ENCODE results near the gene PRKCE. TPM values are rescaled to one million over a fixed set of nuclear protein-coding genes. Genes with fewer than 3 reads are reported as not detected.
"Not testable (repeated sequence)": the region's sequence is repeated elsewhere in the genome, so short reads cannot be mapped to it uniquely, and the experiment has no call there.

Gene PRKCE
- total RNA-seq, 2 experiments from 2014 or later = 15.4 to 16.2 TPM

GRCh38 chr2:45708501-45708900 lies 57.0 kb downstream of the PRKCE start:
- POLR2A ChIA-PET = no interaction called here
- no peak for ATAC-seq
- Mint-ChIP-seq H3K4me1 (ENCODE audit: low read depth) (no peaks in the 10 kb centered on the region), H3K36me3 (ENCODE audit: low read depth) (peaks cover 1% of the 10 kb centered on the region), H3K27ac (no peak overlapping the region), H3K27me3 (ENCODE audit: low read depth) (no peaks in the 10 kb centered on the region), H3K4me3 (no peak overlapping the region), H3K9me3 (ENCODE audit: insufficient read depth) (no peaks in the 10 kb centered on the region)
- CTCF ChIA-PET = no interaction called here
- no peak for DNase-seq

- Mint-ChIP-seq H3K27me3 (ENCODE audit: low read depth) (no peaks in the 10 kb centered on the region), H3K27ac (no peak overlapping the region), H3K4me1 (ENCODE audit: low read depth) (no peaks in the 10 kb centered on the region), H3K36me3 (ENCODE audit: low read depth) (peaks cover 1% of the 10 kb centered on the region), H3K4me3 (no peak overlapping the region), H3K9me3 (ENCODE audit: insufficient read depth) (no peaks in the 10 kb centered on the region)
- ChIA-PET CTCF (no interaction called here), POLR2A (no interaction called here)
- no peak for ATAC-seq
- no peak for DNase-seq
Measured at GRCh38 chr2:45709137-45709536, 57.7 kb downstream of the PRKCE start.

GRCh38 chr2:45710468-45710867 lies 59.0 kb downstream of the PRKCE start:
- no peaks in the 10 kb centered on the region for H3K9me3 Mint-ChIP-seq (ENCODE audit: insufficient read depth)
- no peaks in the 10 kb centered on the region for H3K27me3 Mint-ChIP-seq (ENCODE audit: low read depth)
- H3K4me3 Mint-ChIP-seq = no peak overlapping the region
- H3K4me1 Mint-ChIP-seq (ENCODE audit: low read depth) = no peaks in the 10 kb centered on the region
- DNase-seq (no peak), ATAC-seq (no peak)
- ChIA-PET CTCF (no interaction called here), POLR2A (no interaction called here)
- peaks cover 1% of the 10 kb centered on the region for H3K36me3 Mint-ChIP-seq (ENCODE audit: low read depth)
- H3K27ac Mint-ChIP-seq = no peak overlapping the region

- CTCF ChIA-PET = no interaction called here
- POLR2A ChIA-PET = no interaction called here
- H3K9me3 Mint-ChIP-seq (ENCODE audit: insufficient read depth) = no peaks in the 10 kb centered on the region
- no peaks in the 10 kb centered on the region for H3K4me1 Mint-ChIP-seq (ENCODE audit: low read depth)
- no peak overlapping the region for H3K27ac Mint-ChIP-seq
- no peaks in the 10 kb centered on the region for H3K27me3 Mint-ChIP-seq (ENCODE audit: low read depth)
- ATAC-seq = no peak
- peaks cover 1% of the 10 kb centered on the region for H3K36me3 Mint-ChIP-seq (ENCODE audit: low read depth)
- no peak for DNase-seq
- H3K4me3 Mint-ChIP-seq = no peak overlapping the region
Measured at GRCh38 chr2:45711224-45711623, 59.7 kb downstream of the PRKCE start.

- H3K9me3 Mint-ChIP-seq (ENCODE audit: insufficient read depth) = no peaks in the 10 kb centered on the region
- H3K4me3 Mint-ChIP-seq = no peak overlapping the region
- ChIA-PET POLR2A (no interaction called here), CTCF (no interaction called here)
- DNase-seq (no peak), ATAC-seq (no peak)
- H3K27me3 Mint-ChIP-seq (ENCODE audit: low read depth) = no peaks in the 10 kb centered on the region
- peaks cover 1% of the 10 kb centered on the region for H3K36me3 Mint-ChIP-seq (ENCODE audit: low read depth)
- H3K27ac Mint-ChIP-seq = no peak overlapping the region
- no peaks in the 10 kb centered on the region for H3K4me1 Mint-ChIP-seq (ENCODE audit: low read depth)
Measured at GRCh38 chr2:45712570-45712969, 61.1 kb downstream of the PRKCE start.

GRCh38 chr2:45713136-45713535 lies 61.7 kb downstream of the PRKCE start:
- Mint-ChIP-seq H3K27me3 (ENCODE audit: low read depth) (no peaks in the 10 kb centered on the region), H3K9me3 (ENCODE audit: insufficient read depth) (no peaks in the 10 kb centered on the region), H3K4me1 (ENCODE audit: low read depth) (no peaks in the 10 kb centered on the region), H3K4me3 (no peak overlapping the region), H3K27ac (no peak overlapping the region), H3K36me3 (ENCODE audit: low read depth) (peaks cover 1% of the 10 kb centered on the region)
- no peak for ATAC-seq
- POLR2A ChIA-PET = no interaction called here
- no peak for DNase-seq
- CTCF ChIA-PET = no interaction called here

GRCh38 chr2:45713591-45713990 lies 62.1 kb downstream of the PRKCE start:
- no peak for ATAC-seq
- ChIA-PET CTCF (no interaction called here), POLR2A (interaction anchor here (0.6 kb wide), 1 partner anchor 289 kb away, joined by 3 read pairs; no protein-coding TSS in a partner anchor)

GRCh38 chr2:45714679-45715078 lies 63.2 kb downstream of the PRKCE start:
- CTCF ChIA-PET = no interaction called here
- H3K4me3 Mint-ChIP-seq = no peak overlapping the region
- DNase-seq = no peak
- no peaks in the 10 kb centered on the region for H3K27me3 Mint-ChIP-seq (ENCODE audit: low read depth)
- ATAC-seq = no peak
- H3K36me3 Mint-ChIP-seq (ENCODE audit: low read depth) = no peaks in the 10 kb centered on the region
- H3K9me3 Mint-ChIP-seq (ENCODE audit: insufficient read depth) = no peaks in the 10 kb centered on the region
- no peak overlapping the region for H3K27ac Mint-ChIP-seq
- POLR2A ChIA-PET = no interaction called here
- no peaks in the 10 kb centered on the region for H3K4me1 Mint-ChIP-seq (ENCODE audit: low read depth)

More at GRCh38 chr2:45713591-45713990, 62.1 kb downstream of the PRKCE start:
- Mint-ChIP-seq H3K9me3 (ENCODE audit: insufficient read depth) (no peaks in the 10 kb centered on the region), H3K4me1 (ENCODE audit: low read depth) (no peaks in the 10 kb centered on the region), H3K36me3 (ENCODE audit: low read depth) (no peaks in the 10 kb centered on the region), H3K27me3 (ENCODE audit: low read depth) (no peaks in the 10 kb centered on the region), H3K27ac (no peak overlapping the region), H3K4me3 (no peak overlapping the region)
- DNase-seq = no peak

GRCh38 chr2:45715601-45716379 lies 64.3 kb downstream of the PRKCE start:
- no peaks in the 10 kb centered on the region for H3K36me3 Mint-ChIP-seq (ENCODE audit: low read depth)
- H3K4me3 Mint-ChIP-seq = no peak overlapping the region
- H3K4me1 Mint-ChIP-seq (ENCODE audit: low read depth) = no peaks in the 10 kb centered on the region
- no peaks in the 10 kb centered on the region for H3K27me3 Mint-ChIP-seq (ENCODE audit: low read depth)
- CTCF ChIA-PET = no interaction called here
- no peaks in the 10 kb centered on the region for H3K9me3 Mint-ChIP-seq (ENCODE audit: insufficient read depth)
- no peak for ATAC-seq
- DNase-seq = no peak
- POLR2A ChIA-PET = no interaction called here
- H3K27ac Mint-ChIP-seq = no peak overlapping the region

- not testable (repeated sequence) for H3K27ac Mint-ChIP-seq, ATAC-seq
Measured at GRCh38 chr2:45716432-45716831, 65.0 kb downstream of the PRKCE start.

GRCh38 chr2:45716915-45717314 lies 65.4 kb downstream of the PRKCE start:
- no peak for DNase-seq
- H3K36me3 Mint-ChIP-seq (ENCODE audit: low read depth) = no peaks in the 10 kb centered on the region
- no peak for ATAC-seq
- H3K4me3 Mint-ChIP-seq = no peak overlapping the region
- CTCF ChIA-PET = no interaction called here
- no peaks in the 10 kb centered on the region for H3K27me3 Mint-ChIP-seq (ENCODE audit: low read depth)
- no peak overlapping the region for H3K27ac Mint-ChIP-seq
- no peaks in the 10 kb centered on the region for H3K9me3 Mint-ChIP-seq (ENCODE audit: insufficient read depth)
- no peaks in the 10 kb centered on the region for H3K4me1 Mint-ChIP-seq (ENCODE audit: low read depth)
- POLR2A ChIA-PET = no interaction called here

More at GRCh38 chr2:45716432-45716831, 65.0 kb downstream of the PRKCE start:
- CTCF ChIA-PET; DNase-seq; H3K36me3 Mint-ChIP-seq (ENCODE audit: low read depth); POLR2A ChIA-PET; H3K4me3 Mint-ChIP-seq; H3K27me3 Mint-ChIP-seq (ENCODE audit: low read depth); H3K4me1 Mint-ChIP-seq (ENCODE audit: low read depth); H3K9me3 Mint-ChIP-seq (ENCODE audit: insufficient read depth): not testable (repeated sequence)

- Mint-ChIP-seq H3K36me3 (ENCODE audit: low read depth) (no peaks in the 10 kb centered on the region), H3K4me3 (no peak overlapping the region), H3K9me3 (ENCODE audit: insufficient read depth) (no peaks in the 10 kb centered on the region), H3K4me1 (ENCODE audit: low read depth) (peaks cover 7% of the 10 kb centered on the region), H3K27me3 (ENCODE audit: low read depth) (no peaks in the 10 kb centered on the region), H3K27ac (no peak overlapping the region)
- ChIA-PET POLR2A (no interaction called here), CTCF (no interaction called here)
- DNase-seq (no peak), ATAC-seq (no peak)
Measured at GRCh38 chr2:45720210-45720609, 68.7 kb downstream of the PRKCE start.

GRCh38 chr2:45721150-45721549 lies 69.7 kb downstream of the PRKCE start:
- H3K27me3 Mint-ChIP-seq (ENCODE audit: low read depth) = no peaks in the 10 kb centered on the region
- no peak overlapping the region for H3K27ac Mint-ChIP-seq
- ATAC-seq = no peak
- H3K36me3 Mint-ChIP-seq (ENCODE audit: low read depth) = no peaks in the 10 kb centered on the region
- H3K4me3 Mint-ChIP-seq = no peak overlapping the region
- H3K4me1 Mint-ChIP-seq (ENCODE audit: low read depth) = peaks cover 7% of the 10 kb centered on the region
- ChIA-PET POLR2A (no interaction called here), CTCF (no interaction called here)
- H3K9me3 Mint-ChIP-seq (ENCODE audit: insufficient read depth) = no peaks in the 10 kb centered on the region
- DNase-seq = no peak

Data from activated CD8-positive, alpha-beta T cell treated with anti-CD3 and anti-CD28 coated beads, Interleukin-2, amount 10 ng/mL, durations not matched to agents 7 days and 5 days (primary cell).